ENCODE data around the gene ZNF576. TPM values are rescaled to one million over a fixed set of nuclear protein-coding genes. Genes with fewer than 3 reads are reported as not detected.
A peak's percentile ranks its signal among the peaks of the same experiment; 100 is the strongest.

ZNF576 gene
- total RNA-seq, 1 donor from 2014 or later: 13.8 TPM

DNA sequence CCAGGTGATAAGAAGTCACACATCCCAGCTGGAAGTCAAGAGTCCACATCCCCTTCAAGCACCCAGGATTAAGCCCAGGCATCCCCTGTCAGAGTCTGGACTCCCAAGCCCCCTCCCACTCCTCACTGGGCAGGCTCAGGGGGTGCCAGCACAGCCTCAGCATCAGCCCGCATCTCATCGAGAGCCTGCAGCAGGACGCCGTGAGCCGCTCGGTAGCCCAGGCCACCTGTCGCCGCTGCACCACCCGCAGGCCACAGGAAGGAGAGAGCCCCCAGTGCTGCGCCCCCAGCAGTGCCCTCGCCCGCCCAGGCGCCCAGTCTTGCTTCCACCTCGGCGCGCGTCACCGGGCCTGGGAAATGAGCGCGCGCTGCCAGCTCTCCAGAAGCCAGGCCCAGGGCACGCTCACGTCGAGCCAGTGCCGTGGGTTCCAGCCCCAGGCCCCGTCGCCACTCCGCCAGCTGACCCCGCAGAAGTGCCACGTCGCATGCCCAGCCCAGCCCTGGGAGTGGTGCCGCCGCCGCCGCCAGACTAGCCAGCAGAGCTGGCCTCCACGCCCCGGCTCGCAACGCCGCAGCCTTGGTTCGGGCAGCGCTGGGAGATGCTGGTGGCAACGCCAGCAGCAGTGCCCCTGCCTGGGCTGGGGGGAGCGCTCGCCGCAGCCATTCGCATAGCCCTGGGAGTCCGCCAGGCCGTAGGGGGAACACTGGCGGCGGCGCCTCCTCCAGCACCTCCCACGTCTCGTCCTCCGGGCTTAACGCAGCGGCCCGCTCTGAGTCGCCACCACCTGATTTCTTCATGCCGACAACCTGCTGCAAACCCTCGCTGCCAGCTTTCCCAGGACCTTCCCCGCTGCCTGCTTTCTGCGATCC lies 4.3 kb upstream of the ZNF576 start:
- no peak for DNase-seq (ENCODE audit: low read depth)
- peaks cover 9% of the 10 kb centered on the region for H3K4me1 Mint-ChIP-seq (ENCODE audit: low read depth, unreplicated experiment)

DNA sequence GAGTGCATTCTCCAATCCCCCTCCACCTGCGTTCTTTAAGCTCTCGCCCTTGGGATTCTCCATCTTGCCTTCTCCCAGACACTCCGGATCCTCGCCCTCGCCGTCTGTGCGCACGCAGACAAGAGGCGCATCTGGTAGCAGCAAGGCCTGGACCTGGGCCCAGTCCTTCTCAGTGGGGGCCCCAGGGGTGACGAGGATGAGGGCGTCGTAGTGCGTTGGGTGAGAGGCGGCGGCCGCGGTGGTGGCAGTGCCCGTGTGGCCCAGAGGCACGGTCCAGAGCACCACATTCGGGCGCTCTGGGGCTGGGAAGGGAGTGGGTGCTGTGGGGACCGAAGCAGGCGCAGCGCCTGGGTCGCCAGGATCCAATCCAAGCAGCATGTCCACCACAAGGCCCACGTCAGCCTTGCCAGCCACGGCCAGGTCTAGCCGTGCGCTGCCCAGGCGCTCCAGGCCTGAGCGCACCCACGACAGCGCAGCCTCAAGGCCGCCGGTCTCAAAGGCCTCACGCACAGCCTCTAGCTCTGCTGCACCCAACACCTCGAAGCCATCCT lies 3.5 kb upstream of the ZNF576 start:
- Histone ChIP-seq H3K79me2 (ENCODE audit: insufficient read depth, low read length) (peaks cover 66% of the 10 kb centered on the region), H3K4me3 (ENCODE audit: insufficient read depth, low read depth, low read length) (no peak overlapping the region), H3K36me3 (ENCODE audit: insufficient read depth, low read length) (peaks cover 10% of the 10 kb centered on the region), H3K27ac (ENCODE audit: low read depth, low read length) (no peak overlapping the region), H3K4me1 (ENCODE audit: insufficient read depth, low read length) (peaks cover 26% of the 10 kb centered on the region), H3K9me3 (ENCODE audit: insufficient read depth, low read depth, low read length) (no peaks in the 10 kb centered on the region), H4K20me1 (ENCODE audit: insufficient read depth, low read length) (peaks cover 46% of the 10 kb centered on the region), H3K4me2 (ENCODE audit: low read length) (no peak overlapping the region), H3K9ac (ENCODE audit: low read length) (peak overlapping the region; percentile 87), H3K27me3 (ENCODE audit: insufficient read depth, low read length) (no peaks in the 10 kb centered on the region), H2AFZ (ENCODE audit: low read depth, low read length) (no peak overlapping the region)
- Mint-ChIP-seq H3K27me3 (ENCODE audit: low read depth, unreplicated experiment) (no peaks in the 10 kb centered on the region), H3K4me3 (ENCODE audit: unreplicated experiment) (peak overlapping the region; percentile 100), H3K9me3 (ENCODE audit: unreplicated experiment) (no peaks in the 10 kb centered on the region), H3K27ac (ENCODE audit: unreplicated experiment) (peak overlapping the region; percentile 75), H3K4me1 (ENCODE audit: low read depth, unreplicated experiment) (peaks cover 17% of the 10 kb centered on the region), H3K36me3 (ENCODE audit: low read depth, unreplicated experiment) (peaks cover 10% of the 10 kb centered on the region)
- DNase-seq (ENCODE audit: low read depth) (no peak), FAIRE-seq (no peak)
- TF ChIP-seq EZH2 (IDR thresholded peaks at IDR 0.05; ENCODE audit: insufficient read depth, low read length): no peak
- TF ChIP-seq, protein P1, sequence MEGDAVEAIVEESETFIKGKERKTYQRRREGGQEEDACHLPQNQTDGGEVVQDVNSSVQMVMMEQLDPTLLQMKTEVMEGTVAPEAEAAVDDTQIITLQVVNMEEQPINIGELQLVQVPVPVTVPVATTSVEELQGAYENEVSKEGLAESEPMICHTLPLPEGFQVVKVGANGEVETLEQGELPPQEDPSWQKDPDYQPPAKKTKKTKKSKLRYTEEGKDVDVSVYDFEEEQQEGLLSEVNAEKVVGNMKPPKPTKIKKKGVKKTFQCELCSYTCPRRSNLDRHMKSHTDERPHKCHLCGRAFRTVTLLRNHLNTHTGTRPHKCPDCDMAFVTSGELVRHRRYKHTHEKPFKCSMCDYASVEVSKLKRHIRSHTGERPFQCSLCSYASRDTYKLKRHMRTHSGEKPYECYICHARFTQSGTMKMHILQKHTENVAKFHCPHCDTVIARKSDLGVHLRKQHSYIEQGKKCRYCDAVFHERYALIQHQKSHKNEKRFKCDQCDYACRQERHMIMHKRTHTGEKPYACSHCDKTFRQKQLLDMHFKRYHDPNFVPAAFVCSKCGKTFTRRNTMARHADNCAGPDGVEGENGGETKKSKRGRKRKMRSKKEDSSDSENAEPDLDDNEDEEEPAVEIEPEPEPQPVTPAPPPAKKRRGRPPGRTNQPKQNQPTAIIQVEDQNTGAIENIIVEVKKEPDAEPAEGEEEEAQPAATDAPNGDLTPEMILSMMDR (IDR thresholded peaks at IDR 0.05; ENCODE audit: insufficient read depth, low read depth, low read length): no peak

More for the DNA sequence above, 4.3 kb upstream of the ZNF576 start:
- H3K27me3 ChIP-seq (ENCODE audit: insufficient read depth, low read length): no peaks in the 10 kb centered on the region
- no peak for TF ChIP-seq EZH2 (IDR thresholded peaks at IDR 0.05; ENCODE audit: insufficient read depth, low read length)
- TF ChIP-seq, protein P1 (IDR thresholded peaks at IDR 0.05; ENCODE audit: insufficient read depth, low read depth, low read length): no peak
- H4K20me1 ChIP-seq (ENCODE audit: insufficient read depth, low read length): peaks cover 46% of the 10 kb centered on the region
- peaks cover 18% of the 10 kb centered on the region for H3K4me1 ChIP-seq (ENCODE audit: insufficient read depth, low read length)
- no peak overlapping the region for H3K9ac ChIP-seq (ENCODE audit: low read length)
- FAIRE-seq: no peak
- no peak overlapping the region for H2AFZ ChIP-seq (ENCODE audit: low read depth, low read length)
- H3K36me3 Mint-ChIP-seq (ENCODE audit: low read depth, unreplicated experiment): peaks cover 10% of the 10 kb centered on the region
- peak overlapping the region; percentile 75 for H3K27ac Mint-ChIP-seq (ENCODE audit: unreplicated experiment)
- peaks cover 59% of the 10 kb centered on the region for H3K79me2 ChIP-seq (ENCODE audit: insufficient read depth, low read length)
- no peak overlapping the region for H3K4me3 ChIP-seq (ENCODE audit: insufficient read depth, low read depth, low read length)
- H3K9me3 ChIP-seq (ENCODE audit: insufficient read depth, low read depth, low read length): no peaks in the 10 kb centered on the region
- H3K4me2 ChIP-seq (ENCODE audit: low read length): no peak overlapping the region
- H3K27ac ChIP-seq (ENCODE audit: low read depth, low read length): no peak overlapping the region
- H3K27me3 Mint-ChIP-seq (ENCODE audit: low read depth, unreplicated experiment): no peaks in the 10 kb centered on the region
- no peaks in the 10 kb centered on the region for H3K9me3 Mint-ChIP-seq (ENCODE audit: unreplicated experiment)
- H3K4me3 Mint-ChIP-seq (ENCODE audit: unreplicated experiment): no peak overlapping the region
- peaks cover 10% of the 10 kb centered on the region for H3K36me3 ChIP-seq (ENCODE audit: insufficient read depth, low read length)
